GM12873 (cell line): ENCODE results near the gene MAX.

Source experiments
- CTCF ChIP-seq: IDR thresholded peaks from 2 replicates; pipeline ENCODE4 v1.5.1; 2012; ENCODE audit warnings: low read depth, mild to moderate bottlenecking, moderate library complexity, low read length, control low read depth; ENCODE audit not compliant: insufficient read depth; ENCODE audit errors: missing control alignments

The MAX gene

GRCh38 chr14:65070471-65070976 is 31.8 kb downstream of the MAX start:
- TF ChIP-seq CTCF: no peak

GRCh38 chr14:65069874-65070413 is 32.4 kb downstream of the MAX start:
- TF ChIP-seq CTCF: no peak

- no peak for TF ChIP-seq CTCF
Observed at GRCh38 chr14:65065719-65066118, 36.6 kb downstream of the MAX start.

- TF ChIP-seq CTCF: no peak
Observed at GRCh38 chr14:65062096-65063075, 39.9 kb downstream of the MAX start.

- no peak for TF ChIP-seq CTCF
Observed at GRCh38 chr14:65057695-65058094, 44.6 kb downstream of the MAX start.

GRCh38 chr14:65054471-65055085 is 47.7 kb downstream of the MAX start:
- TF ChIP-seq CTCF: no peak

GRCh38 chr14:65053466-65053865 is 48.9 kb downstream of the MAX start:
- no peak for TF ChIP-seq CTCF
